Loucy (cell line): ENCODE measurements around the gene SPDYE2.
"Not testable (repeated sequence)": the region's sequence is repeated elsewhere in the genome, so short reads cannot be mapped to it uniquely, and the experiment has no call there.

Experiments
- EZH2phosphoT487 ChIP-seq: fragments of 200-600 bp; IDR thresholded peaks from 2 replicates; pipeline ENCODE4 v1.6.1; 2018; ENCODE audit warnings: antibody characterized with exemption, mild to moderate bottlenecking, moderate library complexity, borderline replicate concordance
- TF ChIP-seq, protein P1 (sequence below): fragments of 200-600 bp; sonication (generic); conservative IDR thresholded peaks from 2 replicates; pipeline ENCODE4 v1.5.1; 2014; ENCODE audit warnings: mild to moderate bottlenecking, antibody characterized with exemption, low read length

DNA sequence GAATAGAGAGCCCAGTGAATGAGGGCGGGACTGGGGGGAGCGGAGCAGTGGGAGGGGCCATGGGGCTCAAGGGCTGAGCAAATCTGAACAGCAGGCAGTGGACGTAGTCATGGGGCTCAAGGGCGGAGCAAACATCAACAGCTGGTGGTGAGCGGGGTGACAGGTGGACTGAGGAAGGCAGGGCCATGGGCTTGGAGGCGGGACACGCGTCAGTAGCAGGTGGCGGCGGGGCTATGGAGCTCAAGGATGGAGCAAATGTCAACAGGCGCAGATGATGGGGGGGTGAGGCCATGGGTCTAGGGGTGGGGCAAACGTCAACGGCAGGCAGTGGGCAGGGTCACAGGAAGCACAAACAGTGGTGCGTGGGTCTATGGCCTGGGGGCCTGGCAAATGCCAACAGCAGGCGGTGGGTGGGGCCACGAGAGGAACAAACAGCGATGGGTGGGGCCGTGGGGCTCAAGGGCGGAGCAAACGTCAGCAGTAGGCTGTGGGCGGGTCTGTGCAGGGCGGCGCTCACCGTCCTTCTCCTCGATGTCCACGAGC, 41.5 kb downstream of the SPDYE2 start:
- TF ChIP-seq, protein P1, sequence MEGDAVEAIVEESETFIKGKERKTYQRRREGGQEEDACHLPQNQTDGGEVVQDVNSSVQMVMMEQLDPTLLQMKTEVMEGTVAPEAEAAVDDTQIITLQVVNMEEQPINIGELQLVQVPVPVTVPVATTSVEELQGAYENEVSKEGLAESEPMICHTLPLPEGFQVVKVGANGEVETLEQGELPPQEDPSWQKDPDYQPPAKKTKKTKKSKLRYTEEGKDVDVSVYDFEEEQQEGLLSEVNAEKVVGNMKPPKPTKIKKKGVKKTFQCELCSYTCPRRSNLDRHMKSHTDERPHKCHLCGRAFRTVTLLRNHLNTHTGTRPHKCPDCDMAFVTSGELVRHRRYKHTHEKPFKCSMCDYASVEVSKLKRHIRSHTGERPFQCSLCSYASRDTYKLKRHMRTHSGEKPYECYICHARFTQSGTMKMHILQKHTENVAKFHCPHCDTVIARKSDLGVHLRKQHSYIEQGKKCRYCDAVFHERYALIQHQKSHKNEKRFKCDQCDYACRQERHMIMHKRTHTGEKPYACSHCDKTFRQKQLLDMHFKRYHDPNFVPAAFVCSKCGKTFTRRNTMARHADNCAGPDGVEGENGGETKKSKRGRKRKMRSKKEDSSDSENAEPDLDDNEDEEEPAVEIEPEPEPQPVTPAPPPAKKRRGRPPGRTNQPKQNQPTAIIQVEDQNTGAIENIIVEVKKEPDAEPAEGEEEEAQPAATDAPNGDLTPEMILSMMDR: not testable (repeated sequence)
- not testable (repeated sequence) for TF ChIP-seq EZH2phosphoT487
